Stimulated activated CD4-positive, alpha-beta T cell treated with anti-CD3 and anti-CD28 coated beads, Interleukin-12 subunit alpha, Interleukin-12 subunit beta, amount 100 ng/mL, for 4 hours (primary cell): Measurements from ENCODE around the gene NCKAP5.

ENCODE experiments used
- DNase-seq: peaks from one replicate; pipeline ENCODE4 v3.0.0-alpha.2; 2020

The NCKAP5 gene

GRCh38 chr2:132638313-132639040 lies 929.8 kb downstream of the NCKAP5 start:
- no peak for DNase-seq

- no peak for DNase-seq
These were observed 931.9 kb downstream of the NCKAP5 start for GRCh38 chr2:132636346-132636745.

- no peak for DNase-seq
These were observed 934.6 kb downstream of the NCKAP5 start for GRCh38 chr2:132633635-132634034.

GRCh38 chr2:132632000-132632649 lies 936.1 kb downstream of the NCKAP5 start:
- DNase-seq: no peak

- no peak for DNase-seq
These were observed 940.7 kb downstream of the NCKAP5 start for GRCh38 chr2:132627536-132627935.

GRCh38 chr2:132623096-132623839 lies 945.0 kb downstream of the NCKAP5 start:
- no peak for DNase-seq
